ENCODE results near the gene TXNL4A. TPM values are rescaled to one million over a fixed set of nuclear protein-coding genes. Genes with fewer than 3 reads are reported as not detected.

Gene TXNL4A
- total RNA-seq, 1 donor from 2014 or later: 84.7 TPM

GRCh38 chr18:79942786-79943607 lies 45.4 kb downstream of the TXNL4A start:
- TF ChIP-seq CTCF (conservative IDR thresholded peaks at IDR 0.05; ENCODE audit: low read depth, low read length): no peak
- H3K4me3 ChIP-seq (ENCODE audit: low read depth, low read length): no peak overlapping the region
- no peak for DNase-seq (ENCODE audit: low read depth)

GRCh38 chr18:79942211-79942610 lies 46.2 kb downstream of the TXNL4A start:
- TF ChIP-seq CTCF (conservative IDR thresholded peaks at IDR 0.05; ENCODE audit: low read depth, low read length): no peak
- no peak for DNase-seq (ENCODE audit: low read depth)

GRCh38 chr18:79941473-79942119 lies 46.8 kb downstream of the TXNL4A start:
- H3K4me3 ChIP-seq (ENCODE audit: low read depth, low read length): no peak overlapping the region
- no peak for DNase-seq (ENCODE audit: low read depth)
- no peak for TF ChIP-seq CTCF (conservative IDR thresholded peaks at IDR 0.05; ENCODE audit: low read depth, low read length)

More at GRCh38 chr18:79942211-79942610, 46.2 kb downstream of the TXNL4A start:
- no peak overlapping the region for H3K4me3 ChIP-seq (ENCODE audit: low read depth, low read length)

GRCh38 chr18:79940814-79941472 lies 47.4 kb downstream of the TXNL4A start:
- no peak overlapping the region for H3K4me3 ChIP-seq (ENCODE audit: low read depth, low read length)
- TF ChIP-seq CTCF (conservative IDR thresholded peaks at IDR 0.05; ENCODE audit: low read depth, low read length): no peak
- DNase-seq (ENCODE audit: low read depth): no peak

GRCh38 chr18:79940126-79940813 lies 48.1 kb downstream of the TXNL4A start:
- no peak overlapping the region for H3K4me3 ChIP-seq (ENCODE audit: low read depth, low read length)
- no peak for TF ChIP-seq CTCF (conservative IDR thresholded peaks at IDR 0.05; ENCODE audit: low read depth, low read length)
- DNase-seq (ENCODE audit: low read depth): no peak

- DNase-seq (ENCODE audit: low read depth): no peak
- TF ChIP-seq CTCF (conservative IDR thresholded peaks at IDR 0.05; ENCODE audit: low read depth, low read length): no peak
- no peak overlapping the region for H3K4me3 ChIP-seq (ENCODE audit: low read depth, low read length)
Measured at GRCh38 chr18:79939096-79939495, 49.3 kb downstream of the TXNL4A start.
